K562 (cell line): ENCODE measurements around the gene TMIGD1. TPM values are rescaled to one million over a fixed set of nuclear protein-coding genes. Genes with fewer than 3 reads are reported as not detected.

Experiments
- ATAC-seq: fragments of 200-7000 bp; cut with Tn5 transposase; 3 replicates; pipeline ENCODE4 v1.9.1; 2020; ENCODE audit warnings: moderate library complexity
- BruUV-seq: library from RNA; stranded (reverse); fragments of 400-500 nt; replicated peaks from 2 replicates; lab custom pipeline; 2021; lab: Mats Ljungman, UMichigan
- CTCF ChIA-PET: fragments of 300-600 bp; formaldehyde crosslinking; extraction: SDS; loops from one replicate; lab custom pipeline; 2021; ENCODE audit warnings: low intra/inter-chr PET ratio; lab: Yijun Ruan, JAX
- POLR2A ChIA-PET: fragments of 300-600, 350-650 bp; sonication (Branson Sonifier 250); formaldehyde crosslinking; extraction: SDS; loops from one replicate; lab custom pipeline; 2021; ENCODE audit warnings: antibody characterized with exemption, inconsistent platforms; lab: Yijun Ruan, JAX
- DNase-seq, 4 experiments: peaks; one replicate each; pipeline versions ENCODE4 v3.0.0 to v3.0.0-alpha.2; 2011 to 2018; ENCODE audit warnings: low spot score in 3 of 4, mixed read lengths in 3 of 4; ENCODE audit errors: extremely low read depth in 1 of 4
- FAIRE-seq: peaks from 2 replicates; lab custom pipeline; 2011; peaks lifted over from hg19 to GRCh38; lab: Jason Lieb, UNC
- H2AFZ ChIP-seq: 2 replicates; pipeline ENCODE4 v1.6.0; 2011; ENCODE audit warnings: low read depth, low read length, control low read depth, inconsistent platforms
- H3K27ac ChIP-seq: fragments of 200-600 bp; 3 replicates; pipeline ENCODE4 v1.8.0; 2011; ENCODE audit warnings: low read depth, mild to moderate bottlenecking, control low read depth, inconsistent platforms, low read length, moderate library complexity, mixed read lengths; ENCODE audit errors: extremely low read depth
- H3K27me3 ChIP-seq, 2 experiments: fragments of 300-600 bp in 1 of 2; 2 replicates in 1 of 2; 3 replicates in 1 of 2; pipeline versions ENCODE4 v1.6.0 to v1.8.0; 2011; ENCODE audit warnings: inconsistent platforms in 2 of 2, low read length in 2 of 2, mild to moderate bottlenecking in 1 of 2, mixed read lengths in 1 of 2, moderate library complexity in 1 of 2; ENCODE audit not compliant: control insufficient read depth in 2 of 2, insufficient read depth in 2 of 2
- H3K36me3 ChIP-seq: fragments of 300-600 bp; 3 replicates; pipeline ENCODE4 v1.8.0; 2011; ENCODE audit warnings: mild to moderate bottlenecking, low read length, inconsistent platforms; ENCODE audit not compliant: control insufficient read depth, insufficient read depth
- H3K4me1 ChIP-seq, 2 experiments: fragments of 200-600 bp in 1 of 2; replicated peaks in 1 of 2; 2 replicates in 1 of 2; 3 replicates in 1 of 2; pipeline versions ENCODE4 v1.5.1 to v1.8.0; 2011; ENCODE audit warnings: inconsistent platforms in 2 of 2, low read length in 2 of 2, mild to moderate bottlenecking in 1 of 2, mixed read lengths in 1 of 2, moderate library complexity in 1 of 2; ENCODE audit not compliant: control insufficient read depth in 2 of 2, insufficient read depth in 2 of 2
- H3K4me2 ChIP-seq: 2 replicates; pipeline ENCODE4 v1.6.1; 2011; ENCODE audit warnings: low read length, control low read depth, inconsistent platforms, mixed read lengths; ENCODE audit not compliant: insufficient read depth
- H3K4me3 ChIP-seq: fragments of 200-600 bp; sonication (generic), shearing (Covaris generic); 2 replicates; pipeline ENCODE4 v1.5.1; 2016; ENCODE audit warnings: control low read depth, inconsistent platforms
- H3K79me2 ChIP-seq: fragments of 200-600 bp; 3 replicates; pipeline ENCODE4 v1.8.0; 2011; ENCODE audit warnings: low read length, inconsistent platforms; ENCODE audit not compliant: control insufficient read depth, insufficient read depth
- H3K9ac ChIP-seq, 2 experiments: 2 replicates each; pipeline versions ENCODE4 v1.6.0 to v1.6.1; 2011; ENCODE audit warnings: low read depth in 2 of 2, low read length in 2 of 2, control low read depth in 1 of 2, inconsistent platforms in 1 of 2, mild to moderate bottlenecking in 1 of 2, mixed read lengths in 1 of 2; ENCODE audit not compliant: insufficient read depth in 1 of 2
- H3K9me1 ChIP-seq: one replicate; pipeline ENCODE4 v1.6.0; 2011; ENCODE audit warnings: inconsistent platforms, mild to moderate bottlenecking, low read length, moderate library complexity; ENCODE audit not compliant: control insufficient read depth, insufficient read depth
- H3K9me3 ChIP-seq: replicated peaks from 2 replicates; pipeline ENCODE4 v1.5.1; 2011; ENCODE audit warnings: low read depth, low read length, inconsistent platforms; ENCODE audit not compliant: control insufficient read depth, insufficient read depth
- H4K20me1 ChIP-seq: replicated peaks from 2 replicates; pipeline ENCODE4 v1.6.1; 2011; ENCODE audit warnings: low read length, inconsistent platforms, mixed read lengths; ENCODE audit not compliant: control insufficient read depth, insufficient read depth
- CBFA2T2 ChIP-seq: fragments of 450-650 bp; conservative IDR thresholded peaks from 2 replicates; pipeline ENCODE4 v1.6.1; 2017; ENCODE audit warnings: mild to moderate bottlenecking
- CEBPB ChIP-seq: fragments of 450-650 bp; IDR thresholded peaks from 2 replicates; pipeline ENCODE4 v1.6.1; 2016; ENCODE audit warnings: missing genetic modification characterization, missing compliant biosample characterization
- CEBPG ChIP-seq, 3 experiments: fragments of 200-800 bp in 1 of 3; sonication (Bioruptor generic) in 1 of 3; sonication (generic) in 1 of 3; formaldehyde crosslinking in 1 of 3; IDR thresholded peaks in 2 of 3; conservative IDR thresholded peaks in 1 of 3; 2 replicates each; pipeline versions ENCODE4 v1.6.1 to v1.8.0; 2016 to 2022; ENCODE audit warnings: missing compliant biosample characterization in 2 of 3, missing genetic modification characterization in 2 of 3, mild to moderate bottlenecking in 1 of 3, missing genetic modification reagents in 1 of 3
- FOS ChIP-seq: IDR thresholded peaks from 3 replicates; pipeline ENCODE4 v1.6.1; 2011; ENCODE audit not compliant: insufficient read length; ENCODE audit errors: extremely low read depth
- HNRNPH1 ChIP-seq: fragments of 200-400 bp; formaldehyde crosslinking; optimal IDR thresholded peaks from 2 replicates; pipeline ENCODE3; 2017; ENCODE audit warnings: low read depth, mild to moderate bottlenecking, low read length, moderate library complexity
- MYBL2 ChIP-seq, 2 experiments: fragments of 450-650 bp in 1 of 2; sonication (generic) in 1 of 2; formaldehyde crosslinking in 1 of 2; IDR thresholded peaks; 2 replicates each; pipeline versions ENCODE4 v1.6.1 to v1.8.1; 2017 to 2022; ENCODE audit warnings: borderline replicate concordance in 1 of 2, inconsistent platforms in 1 of 2, low read depth in 1 of 2, mild to moderate bottlenecking in 1 of 2, missing genetic modification reagents in 1 of 2, moderate library complexity in 1 of 2
- NCOA4 ChIP-seq: fragments of 450-650 bp; IDR thresholded peaks from 2 replicates; pipeline ENCODE4 v1.6.1; 2018; ENCODE audit warnings: mild to moderate bottlenecking; ENCODE audit not compliant: partially characterized antibody
- PATZ1 ChIP-seq: fragments of 250-450 bp; sonication (Bioruptor Pico); IDR thresholded peaks from 2 replicates; pipeline ENCODE4 v1.5.0; 2020; ENCODE audit warnings: mild to moderate bottlenecking, borderline replicate concordance
- PHB ChIP-seq: fragments of 250-450 bp; sonication (Bioruptor Pico); IDR thresholded peaks from 2 replicates; pipeline ENCODE4 v1.5.0; 2021
- RBM14 ChIP-seq: fragments of 200-400 bp; formaldehyde crosslinking; IDR thresholded peaks from 2 replicates; pipeline ENCODE4 v1.6.1; 2018; ENCODE audit warnings: low read depth, mild to moderate bottlenecking, low read length, moderate library complexity, borderline replicate concordance; ENCODE audit not compliant: insufficient read depth
- U2AF1 ChIP-seq: fragments of 200-400 bp; formaldehyde crosslinking; optimal IDR thresholded peaks from 2 replicates; pipeline ENCODE3; 2017; ENCODE audit warnings: mild to moderate bottlenecking, low read depth, low read length, moderate library complexity
- ZNF140 ChIP-seq: fragments of 250-450 bp; sonication (Bioruptor Pico); IDR thresholded peaks from 2 replicates; pipeline ENCODE4 v1.8.0; 2021; ENCODE audit warnings: moderate library complexity, mild to moderate bottlenecking, inconsistent platforms
- ZNF23 ChIP-seq: fragments of 250-450 bp; sonication (Bioruptor Pico); IDR thresholded peaks from 2 replicates; pipeline ENCODE4 v1.4.0; 2020; ENCODE audit warnings: mild to moderate bottlenecking
- ZNF3 ChIP-seq: fragments of 250-450 bp; sonication (Bioruptor Pico); IDR thresholded peaks from 2 replicates; pipeline ENCODE4 v1.5.0; 2021; ENCODE audit warnings: mild to moderate bottlenecking, moderate library complexity
- ZNF586 ChIP-seq: fragments of 450-650 bp; formaldehyde crosslinking; conservative IDR thresholded peaks from 2 replicates; pipeline ENCODE4 v1.4.0; 2020; ENCODE audit warnings: mild to moderate bottlenecking, moderate library complexity
- WGBS: fragments of 100-300 bp; shearing (Covaris generic); methylation state at CpG from one replicate; pipeline ENCODE4 v1.1.6; 2016; ENCODE audit warnings: low coverage, mixed read lengths; ENCODE audit not compliant: insufficient coverage; ENCODE audit errors: missing lambda C conversion rate; 5-methylcytosine and 5-hydroxymethylcytosine counted together
- in situ Hi-C: fragments of 300-500 bp; cut with MboI; formaldehyde crosslinking; loops from 4 replicates; pipeline ENCODE4 v1.15.0; 2018; ENCODE audit warnings: inconsistent platforms, mixed read lengths
- intact Hi-C: fragments of 100-400 bp; cut with micrococcal nuclease; formaldehyde crosslinking; loops from 2 replicates; pipeline ENCODE4 v1.14.2; 2022
- polyA plus RNA-seq, 8 experiments: library from polyadenylated mRNA; depleted of rRNA in 4 of 8; stranded (reverse) in 5 of 8; unstranded in 3 of 8; fragments of >200 nt; fragmentation: Nextera tagmentation in 2 of 8; fragmentation: Illumina TruSeq in 1 of 8; extraction: Ambion mirVana in 2 of 8; extraction: Trizol in 1 of 8; gene quantifications; 2 replicates each; pipeline versions ENCODE4 v1.2.1 to v1.2.3, GENCODE V29; 2011 to 2014; ENCODE audit warnings: inconsistent platforms in 1 of 8, missing spikeins in 1 of 8
- total RNA-seq, 7 experiments: library from RNA; depleted of rRNA in 6 of 7; stranded (reverse); fragments of >200 nt in 6 of 7; fragmentation: Illumina TruSeq in 2 of 7; extraction: Trizol in 2 of 7; gene quantifications; 2 replicates each; pipeline versions ENCODE4 v1.2.1 to v1.2.3, GENCODE V29; 2011 to 2021; ENCODE audit warnings: low replicate concordance in 1 of 7
- TF ChIP-seq, protein P1 (sequence below): fragments of 250-450 bp; sonication (Bioruptor Pico); IDR thresholded peaks from 2 replicates; pipeline ENCODE4 v1.8.0; 2022; ENCODE audit warnings: moderate library complexity, mild to moderate bottlenecking, inconsistent platforms
- TF ChIP-seq, protein P2 (sequence below): fragments of 450-650 bp; IDR thresholded peaks from 2 replicates; pipeline ENCODE4 v1.6.1; 2016; ENCODE audit warnings: borderline replicate concordance

TMIGD1 gene
- total and polyA plus RNA-seq, 9 of the 15 experiments (the other 6 are each of a cell fraction or from before 2014, with no cell fraction given), result not detected

- in situ Hi-C loops, result loop anchor here (25.0 kb wide), 1 partner anchor 367 kb away; no protein-coding TSS in a partner anchor
- Histone ChIP-seq H3K27me3 (no peaks in the 10 kb centered on the region), H3K4me3 (no peak overlapping the region), H3K9ac (peak overlapping the region in 1 of 2 experiments; percentile 25; a peak in 1 of 4 replicates), H3K36me3 (no peaks in the 10 kb centered on the region), H3K79me2 (no peaks in the 10 kb centered on the region), H4K20me1 (no peaks in the 10 kb centered on the region), H3K4me2 (peak overlapping the region; percentile 63), H3K4me1 (peaks cover 8 to 32% of the 10 kb centered on the region in 2 experiments; a peak in 4 of 5 replicates), H3K9me3 (no peaks in the 10 kb centered on the region), H3K9me1 (no peaks in the 10 kb centered on the region), H2AFZ (peak overlapping the region; percentile 89), H3K27ac (peak overlapping the region; percentile 30; the same call in 1 of the 3 replicates)
- BruUV-seq, result no TSS peak
- no peak for FAIRE-seq
- WGBS, result 69% methylated on average over 2 of the region's 2 CpGs
- intact Hi-C loops, result loop anchor here (2.0 kb wide), 1 partner anchor 34 kb away; the partner anchor contains the start of gene CPD
- ATAC-seq, result no peak; the same call in 2 of the 3 replicates
- POLR2A ChIA-PET, result interaction anchor here (0.6 to 1.5 kb wide), 9 partner anchors 10 to 241 kb away, joined by 3 to 6 read pairs (median 3); no protein-coding TSS in a partner anchor
- DNase-seq, result no peak
- CTCF ChIA-PET, result no interaction called here
- TF ChIP-seq RBM14, result no peak
- no peak for TF ChIP-seq ZNF586 (CRISPR knock-in tag)
- no peak for TF ChIP-seq HNRNPH1
- TF ChIP-seq, protein P1, sequence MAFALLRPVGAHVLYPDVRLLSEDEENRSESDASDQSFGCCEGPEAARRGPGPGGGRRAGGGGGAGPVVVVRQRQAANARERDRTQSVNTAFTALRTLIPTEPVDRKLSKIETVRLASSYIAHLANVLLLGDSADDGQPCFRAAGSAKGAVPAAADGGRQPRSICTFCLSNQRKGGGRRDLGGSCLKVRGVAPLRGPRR (CRISPR knock-in tag), result no peak
- TF ChIP-seq, protein P2, sequence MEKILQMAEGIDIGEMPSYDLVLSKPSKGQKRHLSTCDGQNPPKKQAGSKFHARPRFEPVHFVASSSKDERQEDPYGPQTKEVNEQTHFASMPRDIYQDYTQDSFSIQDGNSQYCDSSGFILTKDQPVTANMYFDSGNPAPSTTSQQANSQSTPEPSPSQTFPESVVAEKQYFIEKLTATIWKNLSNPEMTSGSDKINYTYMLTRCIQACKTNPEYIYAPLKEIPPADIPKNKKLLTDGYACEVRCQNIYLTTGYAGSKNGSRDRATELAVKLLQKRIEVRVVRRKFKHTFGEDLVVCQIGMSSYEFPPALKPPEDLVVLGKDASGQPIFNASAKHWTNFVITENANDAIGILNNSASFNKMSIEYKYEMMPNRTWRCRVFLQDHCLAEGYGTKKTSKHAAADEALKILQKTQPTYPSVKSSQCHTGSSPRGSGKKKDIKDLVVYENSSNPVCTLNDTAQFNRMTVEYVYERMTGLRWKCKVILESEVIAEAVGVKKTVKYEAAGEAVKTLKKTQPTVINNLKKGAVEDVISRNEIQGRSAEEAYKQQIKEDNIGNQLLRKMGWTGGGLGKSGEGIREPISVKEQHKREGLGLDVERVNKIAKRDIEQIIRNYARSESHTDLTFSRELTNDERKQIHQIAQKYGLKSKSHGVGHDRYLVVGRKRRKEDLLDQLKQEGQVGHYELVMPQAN, result no peak
- TF ChIP-seq ZNF3, result no peak
- TF ChIP-seq ZNF23, result no peak
- TF ChIP-seq CEBPB (tag), result peak; percentile 83
- TF ChIP-seq MYBL2 (IDR thresholded peaks at IDR 0.05; ENCODE audit: low read depth), result no peak
- no peak for TF ChIP-seq MYBL2 (CRISPR knock-in tag; IDR thresholded peaks at IDR 0.05; ENCODE audit: borderline replicate concordance)
- no peak for TF ChIP-seq PATZ1 (CRISPR knock-in tag)
- TF ChIP-seq FOS, result no peak
- no peak for TF ChIP-seq ZNF140 (CRISPR knock-in tag)
- TF ChIP-seq CBFA2T2, result no peak
- TF ChIP-seq NCOA4, result no peak
- no peak for TF ChIP-seq U2AF1
- TF ChIP-seq PHB (CRISPR knock-in tag), result no peak
- TF ChIP-seq CEBPG (CRISPR knock-in tag; IDR thresholded peaks at IDR 0.05), result no peak
- peak; percentile 70 to 72; a peak in 3 of 4 replicates for TF ChIP-seq CEBPG (tag; conservative IDR thresholded peaks at IDR 0.05 in 1 of 2, IDR thresholded peaks at IDR 0.05 in 1 of 2)
These were observed 11.2 kb upstream of the TMIGD1 start for GRCh38 chr17:30345089-30345433.
